Measurements from ENCODE around the gene ABHD17C. TPM values are rescaled to one million over a fixed set of nuclear protein-coding genes. Genes with fewer than 3 reads are reported as not detected.

The ABHD17C gene
- total and polyA plus RNA-seq, 2 experiments from 2014 or later, result 11.3 to 23.8 TPM

DNA sequence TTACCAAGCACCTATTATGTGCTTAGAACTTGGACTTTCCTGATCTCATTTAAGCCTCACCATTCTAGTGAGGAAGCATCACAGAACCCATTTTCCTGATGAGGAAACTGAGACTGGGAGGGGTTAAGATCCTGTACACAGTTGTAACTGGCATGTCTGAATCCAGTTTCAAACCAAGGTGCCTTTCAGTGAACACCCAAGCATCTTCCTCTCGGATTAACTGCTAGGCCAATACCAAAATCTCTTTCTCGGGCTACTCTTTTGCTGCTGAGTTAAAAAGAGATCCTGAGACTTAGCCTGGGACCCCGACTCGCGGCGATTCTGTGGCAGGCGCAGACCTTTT lies 83.5 kb downstream of the ABHD17C start:
- TF ChIP-seq ZNF114 (CRISPR knock-in tag; IDR thresholded peaks at IDR 0.05) (no peak), EZH2phosphoT487 (IDR thresholded peaks at IDR 0.05; ENCODE audit: unreplicated experiment) (no peak), ZNF331 (CRISPR knock-in tag; IDR thresholded peaks at IDR 0.05; ENCODE audit: low read depth) (no peak), POLR2AphosphoS5 (IDR thresholded peaks at IDR 0.05; ENCODE audit: low read depth) (no peak), JUNB (IDR thresholded peaks at IDR 0.05; ENCODE audit: unreplicated experiment) (no peak), STAT1 (IDR thresholded peaks at IDR 0.05; ENCODE audit: unreplicated experiment) (no peak), NANOG (IDR thresholded peaks at IDR 0.05; ENCODE audit: borderline replicate concordance) (no peak), EZH2 (IDR thresholded peaks at IDR 0.05; ENCODE audit: low read depth, unreplicated experiment) (no peak), CREB1 (CRISPR knock-in tag; IDR thresholded peaks at IDR 0.05; ENCODE audit: low read depth) (no peak)
- TF ChIP-seq, protein P1, sequence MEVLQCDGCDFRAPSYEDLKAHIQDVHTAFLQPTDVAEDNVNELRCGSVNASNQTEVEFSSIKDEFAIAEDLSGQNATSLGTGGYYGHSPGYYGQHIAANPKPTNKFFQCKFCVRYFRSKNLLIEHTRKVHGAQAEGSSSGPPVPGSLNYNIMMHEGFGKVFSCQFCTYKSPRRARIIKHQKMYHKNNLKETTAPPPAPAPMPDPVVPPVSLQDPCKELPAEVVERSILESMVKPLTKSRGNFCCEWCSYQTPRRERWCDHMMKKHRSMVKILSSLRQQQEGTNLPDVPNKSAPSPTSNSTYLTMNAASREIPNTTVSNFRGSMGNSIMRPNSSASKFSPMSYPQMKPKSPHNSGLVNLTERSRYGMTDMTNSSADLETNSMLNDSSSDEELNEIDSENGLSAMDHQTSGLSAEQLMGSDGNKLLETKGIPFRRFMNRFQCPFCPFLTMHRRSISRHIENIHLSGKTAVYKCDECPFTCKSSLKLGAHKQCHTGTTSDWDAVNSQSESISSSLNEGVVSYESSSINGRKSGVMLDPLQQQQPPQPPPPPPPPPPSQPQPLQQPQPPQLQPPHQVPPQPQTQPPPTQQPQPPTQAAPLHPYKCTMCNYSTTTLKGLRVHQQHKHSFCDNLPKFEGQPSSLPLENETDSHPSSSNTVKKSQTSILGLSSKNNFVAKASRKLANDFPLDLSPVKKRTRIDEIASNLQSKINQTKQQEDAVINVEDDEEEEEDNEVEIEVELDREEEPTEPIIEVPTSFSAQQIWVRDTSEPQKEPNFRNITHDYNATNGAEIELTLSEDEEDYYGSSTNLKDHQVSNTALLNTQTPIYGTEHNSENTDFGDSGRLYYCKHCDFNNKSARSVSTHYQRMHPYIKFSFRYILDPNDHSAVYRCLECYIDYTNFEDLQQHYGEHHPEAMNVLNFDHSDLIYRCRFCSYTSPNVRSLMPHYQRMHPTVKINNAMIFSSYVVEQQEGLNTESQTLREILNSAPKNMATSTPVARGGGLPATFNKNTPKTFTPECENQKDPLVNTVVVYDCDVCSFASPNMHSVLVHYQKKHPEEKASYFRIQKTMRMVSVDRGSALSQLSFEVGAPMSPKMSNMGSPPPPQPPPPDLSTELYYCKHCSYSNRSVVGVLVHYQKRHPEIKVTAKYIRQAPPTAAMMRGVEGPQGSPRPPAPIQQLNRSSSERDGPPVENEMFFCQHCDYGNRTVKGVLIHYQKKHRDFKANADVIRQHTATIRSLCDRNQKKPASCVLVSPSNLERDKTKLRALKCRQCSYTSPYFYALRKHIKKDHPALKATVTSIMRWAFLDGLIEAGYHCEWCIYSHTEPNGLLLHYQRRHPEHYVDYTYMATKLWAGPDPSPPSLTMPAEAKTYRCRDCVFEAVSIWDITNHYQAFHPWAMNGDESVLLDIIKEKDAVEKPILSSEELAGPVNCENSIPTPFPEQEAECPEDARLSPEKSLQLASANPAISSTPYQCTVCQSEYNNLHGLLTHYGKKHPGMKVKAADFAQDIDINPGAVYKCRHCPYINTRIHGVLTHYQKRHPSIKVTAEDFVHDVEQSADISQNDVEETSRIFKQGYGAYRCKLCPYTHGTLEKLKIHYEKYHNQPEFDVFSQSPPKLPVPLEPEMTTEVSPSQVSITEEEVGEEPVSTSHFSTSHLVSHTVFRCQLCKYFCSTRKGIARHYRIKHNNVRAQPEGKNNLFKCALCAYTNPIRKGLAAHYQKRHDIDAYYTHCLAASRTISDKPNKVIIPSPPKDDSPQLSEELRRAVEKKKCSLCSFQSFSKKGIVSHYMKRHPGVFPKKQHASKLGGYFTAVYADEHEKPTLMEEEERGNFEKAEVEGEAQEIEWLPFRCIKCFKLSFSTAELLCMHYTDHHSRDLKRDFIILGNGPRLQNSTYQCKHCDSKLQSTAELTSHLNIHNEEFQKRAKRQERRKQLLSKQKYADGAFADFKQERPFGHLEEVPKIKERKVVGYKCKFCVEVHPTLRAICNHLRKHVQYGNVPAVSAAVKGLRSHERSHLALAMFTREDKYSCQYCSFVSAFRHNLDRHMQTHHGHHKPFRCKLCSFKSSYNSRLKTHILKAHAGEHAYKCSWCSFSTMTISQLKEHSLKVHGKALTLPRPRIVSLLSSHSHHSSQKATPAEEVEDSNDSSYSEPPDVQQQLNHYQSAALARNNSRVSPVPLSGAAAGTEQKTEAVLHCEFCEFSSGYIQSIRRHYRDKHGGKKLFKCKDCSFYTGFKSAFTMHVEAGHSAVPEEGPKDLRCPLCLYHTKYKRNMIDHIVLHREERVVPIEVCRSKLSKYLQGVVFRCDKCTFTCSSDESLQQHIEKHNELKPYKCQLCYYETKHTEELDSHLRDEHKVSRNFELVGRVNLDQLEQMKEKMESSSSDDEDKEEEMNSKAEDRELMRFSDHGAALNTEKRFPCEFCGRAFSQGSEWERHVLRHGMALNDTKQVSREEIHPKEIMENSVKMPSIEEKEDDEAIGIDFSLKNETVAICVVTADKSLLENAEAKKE (CRISPR knock-in tag; IDR thresholded peaks at IDR 0.05), result no peak
- TF ChIP-seq, protein P2, sequence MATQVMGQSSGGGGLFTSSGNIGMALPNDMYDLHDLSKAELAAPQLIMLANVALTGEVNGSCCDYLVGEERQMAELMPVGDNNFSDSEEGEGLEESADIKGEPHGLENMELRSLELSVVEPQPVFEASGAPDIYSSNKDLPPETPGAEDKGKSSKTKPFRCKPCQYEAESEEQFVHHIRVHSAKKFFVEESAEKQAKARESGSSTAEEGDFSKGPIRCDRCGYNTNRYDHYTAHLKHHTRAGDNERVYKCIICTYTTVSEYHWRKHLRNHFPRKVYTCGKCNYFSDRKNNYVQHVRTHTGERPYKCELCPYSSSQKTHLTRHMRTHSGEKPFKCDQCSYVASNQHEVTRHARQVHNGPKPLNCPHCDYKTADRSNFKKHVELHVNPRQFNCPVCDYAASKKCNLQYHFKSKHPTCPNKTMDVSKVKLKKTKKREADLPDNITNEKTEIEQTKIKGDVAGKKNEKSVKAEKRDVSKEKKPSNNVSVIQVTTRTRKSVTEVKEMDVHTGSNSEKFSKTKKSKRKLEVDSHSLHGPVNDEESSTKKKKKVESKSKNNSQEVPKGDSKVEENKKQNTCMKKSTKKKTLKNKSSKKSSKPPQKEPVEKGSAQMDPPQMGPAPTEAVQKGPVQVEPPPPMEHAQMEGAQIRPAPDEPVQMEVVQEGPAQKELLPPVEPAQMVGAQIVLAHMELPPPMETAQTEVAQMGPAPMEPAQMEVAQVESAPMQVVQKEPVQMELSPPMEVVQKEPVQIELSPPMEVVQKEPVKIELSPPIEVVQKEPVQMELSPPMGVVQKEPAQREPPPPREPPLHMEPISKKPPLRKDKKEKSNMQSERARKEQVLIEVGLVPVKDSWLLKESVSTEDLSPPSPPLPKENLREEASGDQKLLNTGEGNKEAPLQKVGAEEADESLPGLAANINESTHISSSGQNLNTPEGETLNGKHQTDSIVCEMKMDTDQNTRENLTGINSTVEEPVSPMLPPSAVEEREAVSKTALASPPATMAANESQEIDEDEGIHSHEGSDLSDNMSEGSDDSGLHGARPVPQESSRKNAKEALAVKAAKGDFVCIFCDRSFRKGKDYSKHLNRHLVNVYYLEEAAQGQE (IDR thresholded peaks at IDR 0.05; ENCODE audit: unreplicated experiment), result no peak
- TF ChIP-seq, protein P3, sequence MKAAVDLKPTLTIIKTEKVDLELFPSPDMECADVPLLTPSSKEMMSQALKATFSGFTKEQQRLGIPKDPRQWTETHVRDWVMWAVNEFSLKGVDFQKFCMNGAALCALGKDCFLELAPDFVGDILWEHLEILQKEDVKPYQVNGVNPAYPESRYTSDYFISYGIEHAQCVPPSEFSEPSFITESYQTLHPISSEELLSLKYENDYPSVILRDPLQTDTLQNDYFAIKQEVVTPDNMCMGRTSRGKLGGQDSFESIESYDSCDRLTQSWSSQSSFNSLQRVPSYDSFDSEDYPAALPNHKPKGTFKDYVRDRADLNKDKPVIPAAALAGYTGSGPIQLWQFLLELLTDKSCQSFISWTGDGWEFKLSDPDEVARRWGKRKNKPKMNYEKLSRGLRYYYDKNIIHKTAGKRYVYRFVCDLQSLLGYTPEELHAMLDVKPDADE (IDR thresholded peaks at IDR 0.05), result no peak
- TF ChIP-seq, protein P4, sequence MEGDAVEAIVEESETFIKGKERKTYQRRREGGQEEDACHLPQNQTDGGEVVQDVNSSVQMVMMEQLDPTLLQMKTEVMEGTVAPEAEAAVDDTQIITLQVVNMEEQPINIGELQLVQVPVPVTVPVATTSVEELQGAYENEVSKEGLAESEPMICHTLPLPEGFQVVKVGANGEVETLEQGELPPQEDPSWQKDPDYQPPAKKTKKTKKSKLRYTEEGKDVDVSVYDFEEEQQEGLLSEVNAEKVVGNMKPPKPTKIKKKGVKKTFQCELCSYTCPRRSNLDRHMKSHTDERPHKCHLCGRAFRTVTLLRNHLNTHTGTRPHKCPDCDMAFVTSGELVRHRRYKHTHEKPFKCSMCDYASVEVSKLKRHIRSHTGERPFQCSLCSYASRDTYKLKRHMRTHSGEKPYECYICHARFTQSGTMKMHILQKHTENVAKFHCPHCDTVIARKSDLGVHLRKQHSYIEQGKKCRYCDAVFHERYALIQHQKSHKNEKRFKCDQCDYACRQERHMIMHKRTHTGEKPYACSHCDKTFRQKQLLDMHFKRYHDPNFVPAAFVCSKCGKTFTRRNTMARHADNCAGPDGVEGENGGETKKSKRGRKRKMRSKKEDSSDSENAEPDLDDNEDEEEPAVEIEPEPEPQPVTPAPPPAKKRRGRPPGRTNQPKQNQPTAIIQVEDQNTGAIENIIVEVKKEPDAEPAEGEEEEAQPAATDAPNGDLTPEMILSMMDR (conservative IDR thresholded peaks at IDR 0.05; ENCODE audit: low read depth in 2 of 2), result no peak
- Mint-ChIP-seq H3K4me3 (peak overlapping the region; percentile 46; the same call in 2 of the 3 replicates), H3K27ac (no peak overlapping the region), H3K9me3 (no peaks in the 10 kb centered on the region), H3K27me3 (ENCODE audit: insufficient read depth, low read depth, poor library complexity) (peaks cover 31% of the 10 kb centered on the region), H3K36me3 (ENCODE audit: low read depth) (no peaks in the 10 kb centered on the region), H3K4me1 (peaks cover 10% of the 10 kb centered on the region; the same call in 2 of the 3 replicates)
- H3K27ac ChIP-seq (ENCODE audit: low read depth), result no peak overlapping the region
- ATAC-seq (no peak), DNase-seq (ENCODE audit: low spot score) (no peak)
- H3K27me3 ChIP-seq (ENCODE audit: insufficient read depth), result peaks cover 47% of the 10 kb centered on the region
- H4K20me1 ChIP-seq (replicated peaks; ENCODE audit: insufficient read depth), result 0 out of 2 replicates have a peak, but pooled peaks cover 3% of the 10 kb centered on the region
- no peaks in the 10 kb centered on the region for H3K9me2 ChIP-seq (ENCODE audit: insufficient read depth)
- H3K36me3 ChIP-seq (ENCODE audit: insufficient read depth), result no peaks in the 10 kb centered on the region
- H3K79me2 ChIP-seq (replicated peaks; ENCODE audit: insufficient read depth), result no peaks in the 10 kb centered on the region
- H3F3A ChIP-seq (replicated peaks; ENCODE audit: low read depth), result 0 out of 2 replicates have a peak, but pooled peaks cover 3% of the 10 kb centered on the region
- H2AFZ ChIP-seq, result peak overlapping the region; percentile 90
- peak overlapping the region; percentile 98 for H3K4me2 ChIP-seq
- H3K4me3 ChIP-seq, result peak overlapping the region; percentile 77
- H3K4me1 ChIP-seq (ENCODE audit: insufficient read depth), result peaks cover 7% of the 10 kb centered on the region
